Aorta (tissue), 5 donors: ENCODE measurements around the gene GJC1. TPM values are rescaled to one million over a fixed set of nuclear protein-coding genes. Genes with fewer than 3 reads are reported as not detected.

ENCODE experiments used
- ATAC-seq: fragments of 200-7000 bp; cut with Tn5 transposase; one replicate; pipeline ENCODE4 v1.9.1; 2022; ENCODE audit warnings: moderate library complexity; ENCODE audit not compliant: low FRiP score
- DNase-seq, 2 donors: peaks; one replicate each; pipeline ENCODE4 v3.0.0-alpha.2; 2020
- H3K27ac ChIP-seq, 2 donors: one replicate each; pipeline ENCODE4 v1.5.1; 2013; ENCODE audit warnings: low read length in 2 of 2, mild to moderate bottlenecking in 2 of 2, moderate library complexity in 2 of 2, control low read depth in 1 of 2, inconsistent platforms in 1 of 2, low read depth in 1 of 2
- H3K27me3 ChIP-seq, 2 donors: one replicate each; pipeline ENCODE4 v1.6.1; 2013; ENCODE audit warnings: control low read depth in 1 of 2, low read length in 1 of 2, mild to moderate bottlenecking in 1 of 2, moderate library complexity in 1 of 2; ENCODE audit not compliant: insufficient read depth in 2 of 2, control insufficient read depth in 1 of 2
- H3K36me3 ChIP-seq, 2 donors: one replicate each; pipeline ENCODE4 v1.6.1; 2013; ENCODE audit warnings: control low read depth in 1 of 2, low read length in 1 of 2, mild to moderate bottlenecking in 1 of 2; ENCODE audit not compliant: insufficient read depth in 2 of 2, control insufficient read depth in 1 of 2
- H3K4me1 ChIP-seq, 2 donors: one replicate each; pipeline ENCODE4 v1.6.1; 2013; ENCODE audit warnings: low read length in 2 of 2, control low read depth in 1 of 2, mild to moderate bottlenecking in 1 of 2, moderate library complexity in 1 of 2; ENCODE audit not compliant: insufficient read depth in 2 of 2, control insufficient read depth in 1 of 2
- H3K4me3 ChIP-seq, 2 donors: one replicate each; pipeline ENCODE4 v1.5.1; 2013; ENCODE audit warnings: low read length in 2 of 2, control low read depth in 1 of 2, mild to moderate bottlenecking in 1 of 2
- H3K9me3 ChIP-seq: one replicate; pipeline ENCODE4 v1.6.1; 2013; ENCODE audit warnings: mild to moderate bottlenecking, low read length; ENCODE audit not compliant: control insufficient read depth
- WGBS, 2 donors: extraction: QIAGEN DNeasy Blood & Tissue Kit; methylation state at CpG; one replicate each; pipeline ENCODE4 v1.1.7; 2013; 5-methylcytosine and 5-hydroxymethylcytosine counted together
- intact Hi-C, 2 donors: fragments of 100-400 bp; cut with DNase I; formaldehyde crosslinking; loops; one replicate each; pipeline versions ENCODE4 v1.14.2 to v1.15.0; 2022
- polyA plus RNA-seq, 2 donors: library from polyadenylated mRNA; stranded (reverse); fragments of 200-250 nt; gene quantifications; one replicate each; pipeline ENCODE4 v1.2.3, GENCODE V29; 2013
- total RNA-seq, 2 donors: library from RNA; stranded (reverse); fragmentation: NEBNext Ultra II Directional; extraction: Animal tissue kit (Norgen Biotek cat#: 25700); gene quantifications; one replicate each; pipeline ENCODE4 v1.2.1, GENCODE V29; 2021
- donor health status: healthy with polysubstance abuse.
- donor health status: Bipolar disorder and iron deficiency.
- donor health status: DM: no; HTN: no; CAD: no.
- donor health status: DM: no; HTN: no; CAD: no.
- donor health status: DM: yes; HTN: yes; CAD: no.

GJC1 gene
- total and polyA plus RNA-seq, 4 donors, result 2.9 to 34.3 (median 14.7) TPM

GRCh38 chr17:44749076-44749979 lies 80.8 kb downstream of the GJC1 start:
- no peaks in the 10 kb centered on the region for H3K36me3 ChIP-seq
- ATAC-seq, result peak; percentile 19
- 51 to 53% methylated on average over 19 of the region's 19 CpGs for WGBS, 2 donors
- H3K4me3 ChIP-seq, result no peak overlapping the region
- no peaks in the 10 kb centered on the region for H3K4me1 ChIP-seq
- intact Hi-C loops, result no loop called here
- H3K9me3 ChIP-seq, result no peaks in the 10 kb centered on the region
- H3K27me3 ChIP-seq, result no peaks in the 10 kb centered on the region
- DNase-seq, result no peak
- no peak overlapping the region for H3K27ac ChIP-seq

Other genes with a start within 250 kb of the GJC1 start
- gene MEIOC, start 173.8 kb downstream of the GJC1 start, total RNA-seq, result not detected
- not detected for gene MEIOC, start 173.8 kb downstream of the GJC1 start, polyA plus RNA-seq
- 10 to 100 TPM; 15.4 to 16.1 TPM for gene CCDC43, start 140.5 kb downstream of the GJC1 start, total RNA-seq
- gene CCDC43, start 140.5 kb downstream of the GJC1 start, polyA plus RNA-seq, result 10 to 100 TPM in 1 of 2 donors, 1 to 10 TPM in 1; 9.6 to 12.6 TPM
- 10 to 100 TPM in 1 of 2 donors, 1 to 10 TPM in 1; 5.8 to 12.1 TPM for gene DBF4B, start 121.6 kb downstream of the GJC1 start, total RNA-seq
- gene DBF4B, start 121.6 kb downstream of the GJC1 start, polyA plus RNA-seq, result 1 to 10 TPM in 1 of 2 donors, under 1 TPM in 1; 0.88 to 2.4 TPM
- 1 to 10 TPM in 1 of 2 donors, under 1 TPM in 1; 0.45 to 1.4 TPM for gene ADAM11, start 71.3 kb downstream of the GJC1 start, total RNA-seq
- gene ADAM11, start 71.3 kb downstream of the GJC1 start, polyA plus RNA-seq, result 1 to 10 TPM in 1 of 2 donors, under 1 TPM in 1; 0.38 to 1.6 TPM
- gene HIGD1B, start 17.6 kb upstream of the GJC1 start, total RNA-seq, result 1 to 10 TPM in 1 of 2 donors, under 1 TPM in 1; 0.58 to 1.3 TPM
- not detected for gene HIGD1B, start 17.6 kb upstream of the GJC1 start, polyA plus RNA-seq
- gene EFTUD2, start 69.2 kb upstream of the GJC1 start, total RNA-seq, result 10 to 100 TPM; 64.4 to 78.6 TPM
- gene EFTUD2, start 69.2 kb upstream of the GJC1 start, polyA plus RNA-seq, result 10 to 100 TPM; 17.8 to 37.7 TPM
- 10 to 100 TPM in 1 of 2 donors, 1 to 10 TPM in 1; 2.3 to 17.6 TPM for gene GFAP, start 85.2 kb upstream of the GJC1 start, total RNA-seq
- 1 to 10 TPM; 1.4 to 7.9 TPM for gene GFAP, start 85.2 kb upstream of the GJC1 start, polyA plus RNA-seq
- 1 to 10 TPM in 1 of 2 donors, under 1 TPM in 1; 0.16 to 1.7 TPM for gene KIF18B, start 117.5 kb upstream of the GJC1 start, total RNA-seq
- gene KIF18B, start 117.5 kb upstream of the GJC1 start, polyA plus RNA-seq, result under 1 TPM in 1 of 2 donors, not detected in 1; 0.05 TPM
- 1 to 10 TPM in 1 of 2 donors, not detected in 1; 1.3 TPM for gene C1QL1, start 138.0 kb upstream of the GJC1 start, total RNA-seq
- gene C1QL1, start 138.0 kb upstream of the GJC1 start, polyA plus RNA-seq, result not detected
- 10 to 100 TPM; 22.7 to 33.1 TPM for gene DCAKD, start 221.3 kb upstream of the GJC1 start, total RNA-seq
- 10 to 100 TPM; 14.5 to 20.1 TPM for gene DCAKD, start 221.3 kb upstream of the GJC1 start, polyA plus RNA-seq
- 100 to 1,000 TPM; 103 to 104 TPM for gene NMT1, start 231.0 kb upstream of the GJC1 start, total RNA-seq
- gene NMT1, start 231.0 kb upstream of the GJC1 start, polyA plus RNA-seq, result 100 to 1,000 TPM in 1 of 2 donors, 10 to 100 TPM in 1; 33.8 to 124 TPM